ENCODE measurements around the gene ZNF107.

Gene ZNF107

DNA sequence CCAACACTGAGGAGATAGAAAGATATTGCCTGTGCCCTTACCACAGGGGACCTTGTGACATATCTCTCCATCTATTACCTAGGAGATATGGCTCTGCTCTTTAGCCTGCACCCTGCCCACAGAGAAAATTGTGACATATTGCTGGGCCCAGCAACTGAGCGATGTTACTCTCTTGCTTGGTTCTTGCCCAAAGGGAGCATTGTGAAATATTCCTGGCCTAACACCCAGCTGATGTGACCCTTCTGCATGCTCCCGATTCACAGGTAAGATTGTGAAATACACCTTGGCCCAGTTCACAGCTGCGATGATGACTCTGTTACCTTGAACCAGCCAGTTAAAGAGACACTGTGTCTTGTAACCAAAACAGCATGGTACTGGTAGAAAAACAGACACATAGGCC lies 37.2 kb upstream of the ZNF107 start:
- TF ChIP-seq SIN3A (IDR thresholded peaks at IDR 0.05; ENCODE audit: borderline replicate concordance, insufficient read depth, low read length) (no peak), POLR2AphosphoS5 (IDR thresholded peaks at IDR 0.05; ENCODE audit: low read depth, low read length) (no peak), FOXP2 (optimal IDR thresholded peaks at IDR 0.05; ENCODE audit: borderline replicate concordance, extremely low read depth, extremely low read length, insufficient read depth) (no peak), TAF1 (IDR thresholded peaks at IDR 0.05; ENCODE audit: borderline replicate concordance, insufficient read depth, low read length) (no peak)
- TF ChIP-seq, protein P1, sequence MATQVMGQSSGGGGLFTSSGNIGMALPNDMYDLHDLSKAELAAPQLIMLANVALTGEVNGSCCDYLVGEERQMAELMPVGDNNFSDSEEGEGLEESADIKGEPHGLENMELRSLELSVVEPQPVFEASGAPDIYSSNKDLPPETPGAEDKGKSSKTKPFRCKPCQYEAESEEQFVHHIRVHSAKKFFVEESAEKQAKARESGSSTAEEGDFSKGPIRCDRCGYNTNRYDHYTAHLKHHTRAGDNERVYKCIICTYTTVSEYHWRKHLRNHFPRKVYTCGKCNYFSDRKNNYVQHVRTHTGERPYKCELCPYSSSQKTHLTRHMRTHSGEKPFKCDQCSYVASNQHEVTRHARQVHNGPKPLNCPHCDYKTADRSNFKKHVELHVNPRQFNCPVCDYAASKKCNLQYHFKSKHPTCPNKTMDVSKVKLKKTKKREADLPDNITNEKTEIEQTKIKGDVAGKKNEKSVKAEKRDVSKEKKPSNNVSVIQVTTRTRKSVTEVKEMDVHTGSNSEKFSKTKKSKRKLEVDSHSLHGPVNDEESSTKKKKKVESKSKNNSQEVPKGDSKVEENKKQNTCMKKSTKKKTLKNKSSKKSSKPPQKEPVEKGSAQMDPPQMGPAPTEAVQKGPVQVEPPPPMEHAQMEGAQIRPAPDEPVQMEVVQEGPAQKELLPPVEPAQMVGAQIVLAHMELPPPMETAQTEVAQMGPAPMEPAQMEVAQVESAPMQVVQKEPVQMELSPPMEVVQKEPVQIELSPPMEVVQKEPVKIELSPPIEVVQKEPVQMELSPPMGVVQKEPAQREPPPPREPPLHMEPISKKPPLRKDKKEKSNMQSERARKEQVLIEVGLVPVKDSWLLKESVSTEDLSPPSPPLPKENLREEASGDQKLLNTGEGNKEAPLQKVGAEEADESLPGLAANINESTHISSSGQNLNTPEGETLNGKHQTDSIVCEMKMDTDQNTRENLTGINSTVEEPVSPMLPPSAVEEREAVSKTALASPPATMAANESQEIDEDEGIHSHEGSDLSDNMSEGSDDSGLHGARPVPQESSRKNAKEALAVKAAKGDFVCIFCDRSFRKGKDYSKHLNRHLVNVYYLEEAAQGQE (IDR thresholded peaks at IDR 0.05; ENCODE audit: insufficient read depth in 1 of 2, low read depth in 2 of 2, low read length in 2 of 2) = no peak

GRCh38 chr7:64630496-64630895 lies 35.4 kb upstream of the ZNF107 start:
- TF ChIP-seq SIN3A (IDR thresholded peaks at IDR 0.05; ENCODE audit: borderline replicate concordance, insufficient read depth, low read length) (no peak), TAF1 (IDR thresholded peaks at IDR 0.05; ENCODE audit: borderline replicate concordance, insufficient read depth, low read length) (no peak), FOXP2 (optimal IDR thresholded peaks at IDR 0.05; ENCODE audit: borderline replicate concordance, extremely low read depth, extremely low read length, insufficient read depth) (no peak), POLR2AphosphoS5 (IDR thresholded peaks at IDR 0.05; ENCODE audit: low read depth, low read length) (no peak)
- TF ChIP-seq, protein P1 (IDR thresholded peaks at IDR 0.05; ENCODE audit: insufficient read depth in 1 of 2, low read depth in 2 of 2, low read length in 2 of 2) = no peak

DNA sequence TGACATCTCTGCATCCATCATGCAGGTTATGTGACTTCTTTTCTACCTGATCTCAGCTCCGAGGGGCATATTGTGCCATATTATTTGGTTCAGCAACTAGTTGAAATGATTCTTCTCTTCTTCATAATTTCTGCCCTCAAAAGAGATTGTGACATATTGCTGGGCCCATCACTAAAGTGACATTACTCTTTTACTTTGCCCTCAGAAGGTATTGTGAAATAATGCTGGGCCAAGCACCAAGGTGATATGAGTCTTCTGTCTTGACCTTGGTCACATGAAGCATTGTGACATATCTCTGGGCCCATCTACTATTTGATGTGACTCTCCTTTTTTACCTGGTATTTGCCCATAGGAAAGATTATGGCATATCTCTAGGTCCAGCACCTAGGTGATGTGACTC lies 33.9 kb upstream of the ZNF107 start:
- no peak for TF ChIP-seq POLR2AphosphoS5 (IDR thresholded peaks at IDR 0.05; ENCODE audit: low read depth, low read length)
- TF ChIP-seq, protein P1 (IDR thresholded peaks at IDR 0.05; ENCODE audit: insufficient read depth in 1 of 2, low read depth in 2 of 2, low read length in 2 of 2) = no peak
- no peak for TF ChIP-seq TAF1 (IDR thresholded peaks at IDR 0.05; ENCODE audit: borderline replicate concordance, insufficient read depth, low read length)
- no peak for TF ChIP-seq FOXP2 (optimal IDR thresholded peaks at IDR 0.05; ENCODE audit: borderline replicate concordance, extremely low read depth, extremely low read length, insufficient read depth)
- TF ChIP-seq SIN3A (IDR thresholded peaks at IDR 0.05; ENCODE audit: borderline replicate concordance, insufficient read depth, low read length) = no peak

GRCh38 chr7:64633401-64633800 lies 32.5 kb upstream of the ZNF107 start:
- no peak for TF ChIP-seq SIN3A (IDR thresholded peaks at IDR 0.05; ENCODE audit: borderline replicate concordance, insufficient read depth, low read length)

GRCh38 chr7:64634406-64635062 lies 31.4 kb upstream of the ZNF107 start:
- no peak for TF ChIP-seq SIN3A (IDR thresholded peaks at IDR 0.05; ENCODE audit: borderline replicate concordance, insufficient read depth, low read length)
- TF ChIP-seq FOXP2 (optimal IDR thresholded peaks at IDR 0.05; ENCODE audit: borderline replicate concordance, extremely low read depth, extremely low read length, insufficient read depth) = no peak
- no peak for TF ChIP-seq POLR2AphosphoS5 (IDR thresholded peaks at IDR 0.05; ENCODE audit: low read depth, low read length)
- TF ChIP-seq TAF1 (IDR thresholded peaks at IDR 0.05; ENCODE audit: borderline replicate concordance, insufficient read depth, low read length) = no peak
- TF ChIP-seq, protein P1 (IDR thresholded peaks at IDR 0.05; ENCODE audit: insufficient read depth in 1 of 2, low read depth in 2 of 2, low read length in 2 of 2) = no peak

Measured in PFSK-1 (cell line).